ENCODE data around the gene GLUD1.
"Not testable (repeated sequence)": the region's sequence is repeated elsewhere in the genome, so short reads cannot be mapped to it uniquely, and the experiment has no call there.

The GLUD1 gene

DNA sequence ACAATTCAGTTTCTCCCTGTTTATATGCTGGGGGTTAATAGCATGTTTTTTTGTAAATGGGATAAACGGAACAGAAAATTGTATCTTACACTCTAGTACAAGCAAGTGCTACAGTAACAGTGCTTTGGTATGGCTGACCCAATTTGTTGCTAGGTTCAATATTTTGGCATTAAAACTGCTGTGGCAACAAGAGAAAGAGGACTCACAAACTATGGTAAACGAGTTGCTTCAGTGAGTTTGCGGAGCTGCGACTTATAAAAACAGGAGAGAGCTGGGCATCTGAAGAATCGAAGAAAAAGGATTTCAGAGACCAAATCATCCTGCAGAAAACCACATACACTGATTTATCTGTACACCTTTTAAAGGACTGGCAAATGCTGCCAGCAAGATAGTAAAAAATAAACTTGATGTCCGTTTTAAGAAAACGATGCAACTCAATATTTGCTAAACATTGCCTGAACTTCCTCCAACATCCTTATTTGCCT is 2.2 kb downstream of the GLUD1 start:
- TF ChIP-seq, protein P1, sequence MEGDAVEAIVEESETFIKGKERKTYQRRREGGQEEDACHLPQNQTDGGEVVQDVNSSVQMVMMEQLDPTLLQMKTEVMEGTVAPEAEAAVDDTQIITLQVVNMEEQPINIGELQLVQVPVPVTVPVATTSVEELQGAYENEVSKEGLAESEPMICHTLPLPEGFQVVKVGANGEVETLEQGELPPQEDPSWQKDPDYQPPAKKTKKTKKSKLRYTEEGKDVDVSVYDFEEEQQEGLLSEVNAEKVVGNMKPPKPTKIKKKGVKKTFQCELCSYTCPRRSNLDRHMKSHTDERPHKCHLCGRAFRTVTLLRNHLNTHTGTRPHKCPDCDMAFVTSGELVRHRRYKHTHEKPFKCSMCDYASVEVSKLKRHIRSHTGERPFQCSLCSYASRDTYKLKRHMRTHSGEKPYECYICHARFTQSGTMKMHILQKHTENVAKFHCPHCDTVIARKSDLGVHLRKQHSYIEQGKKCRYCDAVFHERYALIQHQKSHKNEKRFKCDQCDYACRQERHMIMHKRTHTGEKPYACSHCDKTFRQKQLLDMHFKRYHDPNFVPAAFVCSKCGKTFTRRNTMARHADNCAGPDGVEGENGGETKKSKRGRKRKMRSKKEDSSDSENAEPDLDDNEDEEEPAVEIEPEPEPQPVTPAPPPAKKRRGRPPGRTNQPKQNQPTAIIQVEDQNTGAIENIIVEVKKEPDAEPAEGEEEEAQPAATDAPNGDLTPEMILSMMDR (IDR thresholded peaks at IDR 0.05; ENCODE audit: low read depth, low read length, missing control alignments): no peak
- no peak for DNase-seq (ENCODE audit: extremely low read depth, low read depth)
- H3K4me3 ChIP-seq (replicated peaks; ENCODE audit: low read depth, low read length): peak overlapping the region; percentile 80

DNA sequence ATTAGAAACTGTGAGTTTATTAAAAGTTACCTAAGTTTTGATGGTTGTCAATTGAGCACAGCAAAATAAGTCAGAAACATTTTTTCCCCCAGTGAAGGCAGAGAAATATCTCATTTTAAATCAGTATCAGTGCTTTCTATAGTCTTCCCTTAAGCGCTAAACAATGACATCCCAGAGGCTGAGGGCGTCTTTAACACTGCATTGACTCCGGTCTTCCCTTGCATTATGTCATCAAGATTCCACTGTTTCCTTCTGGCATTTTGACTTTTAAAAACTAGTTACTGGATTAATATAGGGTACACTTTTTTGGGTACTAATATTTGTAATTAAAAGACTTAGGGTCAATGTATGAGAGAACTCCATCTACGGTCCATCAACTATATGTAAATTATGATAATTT is 3.9 kb downstream of the GLUD1 start:
- no peak for DNase-seq (ENCODE audit: extremely low read depth, low read depth)
- TF ChIP-seq, protein P1 (IDR thresholded peaks at IDR 0.05; ENCODE audit: low read depth, low read length, missing control alignments): no peak
- no peak overlapping the region for H3K4me3 ChIP-seq (replicated peaks; ENCODE audit: low read depth, low read length)

DNA sequence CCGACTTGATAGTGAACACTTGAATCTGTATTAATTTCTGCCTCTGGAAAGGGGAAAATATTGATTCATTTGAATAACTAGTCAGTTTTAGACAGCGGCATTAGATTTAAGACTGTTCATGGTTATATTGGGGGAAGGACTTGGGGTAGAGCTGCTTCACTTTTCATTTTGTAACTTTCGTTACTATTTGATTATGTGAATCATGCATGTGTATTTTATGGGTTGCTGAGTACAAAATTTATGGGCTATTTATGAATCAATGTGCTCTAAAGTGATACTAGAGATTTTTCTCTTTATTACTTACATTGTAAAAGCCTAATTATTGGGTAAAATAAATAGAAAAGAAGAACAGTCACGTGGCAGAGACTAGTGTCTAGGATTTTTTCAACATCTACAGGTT is 4.9 kb downstream of the GLUD1 start:
- TF ChIP-seq, protein P1 (IDR thresholded peaks at IDR 0.05; ENCODE audit: low read depth, low read length, missing control alignments): no peak
- no peak for DNase-seq (ENCODE audit: extremely low read depth, low read depth)
- H3K4me3 ChIP-seq (replicated peaks; ENCODE audit: low read depth, low read length): no peak overlapping the region

DNA sequence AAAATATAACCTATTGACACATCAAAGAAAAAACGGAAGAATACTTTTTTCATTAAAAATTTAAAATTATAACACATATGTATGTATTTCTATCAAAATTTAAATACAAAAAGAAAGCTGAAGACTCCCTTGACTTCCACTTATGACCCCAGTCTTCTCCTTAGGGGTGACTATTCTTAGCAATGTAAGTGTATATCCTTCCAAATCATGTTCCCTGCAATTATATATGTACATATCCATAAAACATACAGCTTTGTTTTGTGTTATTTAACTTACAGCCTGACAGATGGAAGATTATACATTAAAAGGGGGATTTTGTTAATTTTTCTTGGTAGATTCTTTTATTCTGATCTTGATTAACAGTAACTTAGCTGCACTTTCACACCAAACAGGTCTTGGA is 9.1 kb downstream of the GLUD1 start:
- no peak for DNase-seq (ENCODE audit: extremely low read depth, low read depth)
- no peak overlapping the region for H3K4me3 ChIP-seq (replicated peaks; ENCODE audit: low read depth, low read length)
- TF ChIP-seq, protein P1 (IDR thresholded peaks at IDR 0.05; ENCODE audit: low read depth, low read length, missing control alignments): no peak

DNA sequence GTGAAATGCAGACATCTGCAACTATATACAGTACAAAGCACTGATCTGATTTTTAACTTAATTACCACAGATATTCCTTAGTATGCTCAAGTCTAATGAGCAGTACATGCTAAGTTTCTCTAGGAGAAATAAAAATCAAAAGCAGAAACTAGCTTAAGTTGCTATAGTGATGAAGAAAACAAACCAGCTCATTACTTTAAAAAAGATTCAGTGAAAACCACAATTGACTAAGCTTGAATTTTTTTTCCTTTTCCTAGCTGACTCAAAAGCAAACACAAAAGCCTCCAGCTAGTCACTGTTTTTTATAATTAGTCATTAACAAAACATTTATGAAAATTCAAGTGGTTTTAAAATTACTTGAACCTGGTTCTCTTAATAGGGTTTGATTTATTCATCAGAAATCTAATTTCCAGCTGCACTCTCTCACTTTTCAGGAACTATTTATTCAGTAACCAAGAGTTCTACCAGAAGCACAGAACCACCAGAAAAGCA is 10.3 kb downstream of the GLUD1 start:
- not testable (repeated sequence) for DNase-seq (ENCODE audit: extremely low read depth, low read depth); H3K4me3 ChIP-seq (replicated peaks; ENCODE audit: low read depth, low read length)

DNA sequence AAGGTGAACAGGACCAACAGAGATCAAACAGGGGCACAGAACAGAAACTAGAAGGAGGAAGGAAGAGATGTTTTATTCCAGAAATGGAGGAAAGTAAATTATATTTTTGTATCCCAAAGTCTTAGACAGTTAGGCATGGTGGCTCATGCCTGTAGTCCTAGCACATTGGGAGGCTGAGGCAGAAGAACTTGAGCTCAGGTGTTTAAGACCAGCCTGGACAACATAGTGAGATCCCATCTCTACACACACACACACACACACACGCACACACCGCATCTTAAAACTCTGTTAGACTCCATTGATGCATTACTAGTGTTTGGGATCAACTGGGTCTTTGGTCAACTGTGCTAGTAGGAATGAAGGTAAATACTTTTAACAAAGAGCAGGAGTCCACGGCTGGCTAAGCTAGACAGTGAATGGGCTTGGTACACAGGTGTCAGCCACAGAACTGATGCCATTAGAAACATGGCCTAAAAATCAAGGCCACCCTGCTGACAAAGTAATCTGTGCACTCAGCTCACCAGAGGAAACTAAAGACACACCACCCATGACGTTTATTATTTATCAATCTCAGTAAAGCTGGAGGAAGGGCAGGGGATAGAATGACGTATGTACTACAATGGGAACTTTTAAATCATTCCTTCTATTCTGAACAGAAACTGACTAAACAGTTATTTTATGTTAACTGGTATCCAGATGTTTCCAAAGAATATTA is 10.9 kb downstream of the GLUD1 start:
- DNase-seq (ENCODE audit: extremely low read depth, low read depth); H3K4me3 ChIP-seq (replicated peaks; ENCODE audit: low read depth, low read length): not testable (repeated sequence)

DNA sequence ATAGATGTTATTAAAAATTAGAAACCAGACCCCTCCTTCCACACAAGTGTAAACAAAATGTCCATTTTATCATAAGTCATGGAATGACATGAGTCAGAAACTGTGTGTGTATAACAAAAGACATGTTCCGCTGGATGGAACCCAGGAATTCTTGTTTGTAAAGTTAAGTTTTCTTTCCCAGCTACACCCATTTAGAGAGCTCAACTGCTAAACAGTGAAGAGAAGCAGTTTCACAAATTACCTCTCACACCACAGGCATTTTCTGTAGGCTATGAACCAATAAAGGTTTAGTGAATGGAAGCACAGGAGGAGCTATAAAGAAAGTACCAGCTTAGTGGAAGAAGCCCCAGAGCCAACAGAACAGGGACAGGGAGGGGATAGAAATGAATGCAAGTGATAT is 12.4 kb downstream of the GLUD1 start:
- H3K4me3 ChIP-seq (replicated peaks; ENCODE audit: low read depth, low read length); DNase-seq (ENCODE audit: extremely low read depth, low read depth): not testable (repeated sequence)

DNA sequence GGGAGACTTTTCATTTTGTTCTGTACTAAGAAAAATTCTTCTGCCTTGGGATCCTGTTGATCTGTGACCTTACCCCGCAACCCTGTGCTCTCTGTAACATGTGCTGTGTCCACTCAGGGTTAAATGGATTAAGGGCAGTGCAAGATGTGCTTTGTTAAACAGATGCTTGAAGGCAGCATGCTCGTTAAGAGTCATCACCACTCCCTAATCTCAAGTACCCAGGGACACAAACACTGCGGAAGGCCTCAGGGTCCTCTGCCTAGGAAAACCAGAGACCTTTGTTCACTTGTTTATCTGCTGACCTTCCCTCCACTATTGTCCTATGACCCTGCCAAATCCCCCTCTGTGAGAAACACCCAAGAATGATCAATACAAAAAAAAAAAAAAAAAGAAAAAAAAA is 13.1 kb downstream of the GLUD1 start:
- DNase-seq (ENCODE audit: extremely low read depth, low read depth); H3K4me3 ChIP-seq (replicated peaks; ENCODE audit: low read depth, low read length): not testable (repeated sequence)

DNA sequence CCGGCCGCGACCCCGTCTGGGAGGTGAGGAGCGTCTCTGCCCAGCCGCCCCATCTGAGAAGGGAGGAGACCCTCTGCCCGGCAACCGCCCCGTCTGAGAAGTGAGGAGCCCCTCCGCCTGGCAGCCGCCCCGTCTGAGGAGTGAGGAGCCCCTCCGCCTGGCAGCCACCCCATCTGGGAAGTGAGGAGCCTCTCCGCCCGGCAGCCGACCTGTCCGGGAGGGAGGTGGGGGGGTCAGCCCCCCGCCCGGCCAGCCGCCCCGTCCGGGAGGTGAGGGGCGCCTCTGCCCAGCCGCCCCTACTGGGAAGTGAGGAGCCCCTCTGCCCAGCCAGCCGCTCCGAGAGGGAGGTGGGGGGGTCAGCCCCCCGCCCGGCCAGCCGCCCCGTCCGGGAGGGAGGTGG is 14.0 kb downstream of the GLUD1 start:
- H3K4me3 ChIP-seq (replicated peaks; ENCODE audit: low read depth, low read length); DNase-seq (ENCODE audit: extremely low read depth, low read depth): not testable (repeated sequence)
